Activated CD4-positive, alpha-beta memory T cell treated with anti-CD3 and anti-CD28 coated beads, Interleukin-2, amount 10 ng/mL, durations not matched to agents 7 days and 5 days (primary cell): ENCODE results near the gene RBM28. TPM values are rescaled to one million over a fixed set of nuclear protein-coding genes. Genes with fewer than 3 reads are reported as not detected.

Experiments
- CTCF ChIA-PET: fragments of 350-600 bp; sonication (Branson Sonifier 250); formaldehyde crosslinking; loops from one replicate; lab custom pipeline; 2021; ENCODE audit warnings: antibody characterized with exemption, inconsistent platforms; lab: Charles Lee
- POLR2A ChIA-PET: fragments of 350-600 bp; sonication (Branson Sonifier 250); formaldehyde crosslinking; loops from one replicate; lab custom pipeline; 2021; ENCODE audit warnings: antibody characterized with exemption; lab: Charles Lee
- DNase-seq: peaks from one replicate; pipeline ENCODE4 v3.0.0-alpha.2; 2020
- H3K27ac Mint-ChIP-seq: one replicate; pipeline ENCODE4 v1.8.0; 2021; ENCODE audit warnings: mild to moderate bottlenecking, mixed read lengths
- H3K27me3 Mint-ChIP-seq: one replicate; pipeline ENCODE4 v1.8.0; 2021; ENCODE audit warnings: mixed read lengths
- H3K36me3 Mint-ChIP-seq: one replicate; pipeline ENCODE4 v1.8.0; 2021; ENCODE audit warnings: low read depth, mixed read lengths
- H3K4me1 Mint-ChIP-seq: one replicate; pipeline ENCODE4 v1.8.0; 2021; ENCODE audit warnings: mixed read lengths
- H3K4me3 Mint-ChIP-seq: one replicate; pipeline ENCODE4 v1.8.0; 2021; ENCODE audit warnings: mild to moderate bottlenecking, mixed read lengths
- H3K9me3 Mint-ChIP-seq: one replicate; pipeline ENCODE4 v1.8.0; 2021; ENCODE audit warnings: mixed read lengths
- total RNA-seq, 2 experiments: library from RNA; stranded (reverse); gene quantifications; one replicate each; pipeline ENCODE4 v1.2.3, GENCODE V29; 2021

Gene RBM28
- total RNA-seq, 2 experiments from 2014 or later: 30.7 to 34.8 TPM

- Mint-ChIP-seq H3K9me3 (no peaks in the 10 kb centered on the region), H3K4me3 (no peak overlapping the region), H3K36me3 (no peaks in the 10 kb centered on the region), H3K27me3 (peaks cover 39% of the 10 kb centered on the region), H3K4me1 (no peaks in the 10 kb centered on the region), H3K27ac (no peak overlapping the region)
- ChIA-PET CTCF (no interaction called here), POLR2A (no interaction called here)
- DNase-seq: no peak
Measured at GRCh38 chr7:128271471-128271941, 72.2 kb downstream of the RBM28 start.

- Mint-ChIP-seq H3K4me1 (no peaks in the 10 kb centered on the region), H3K36me3 (no peaks in the 10 kb centered on the region), H3K27me3 (peaks cover 39% of the 10 kb centered on the region), H3K27ac (no peak overlapping the region), H3K9me3 (no peaks in the 10 kb centered on the region), H3K4me3 (no peak overlapping the region)
- no peak for DNase-seq
- POLR2A ChIA-PET: no interaction called here
- CTCF ChIA-PET: no interaction called here
Measured at GRCh38 chr7:128270826-128271272, 72.9 kb downstream of the RBM28 start.

- Mint-ChIP-seq H3K4me1 (no peaks in the 10 kb centered on the region), H3K27me3 (peaks cover 35% of the 10 kb centered on the region), H3K4me3 (no peak overlapping the region), H3K9me3 (no peaks in the 10 kb centered on the region), H3K27ac (no peak overlapping the region), H3K36me3 (no peaks in the 10 kb centered on the region)
- CTCF ChIA-PET: no interaction called here
- POLR2A ChIA-PET: no interaction called here
- DNase-seq: no peak
Measured at GRCh38 chr7:128268233-128268632, 75.5 kb downstream of the RBM28 start.

- Mint-ChIP-seq H3K9me3 (no peaks in the 10 kb centered on the region), H3K4me1 (no peaks in the 10 kb centered on the region), H3K4me3 (no peak overlapping the region), H3K36me3 (no peaks in the 10 kb centered on the region), H3K27me3 (peaks cover 30% of the 10 kb centered on the region), H3K27ac (no peak overlapping the region)
- no peak for DNase-seq
- ChIA-PET CTCF (no interaction called here), POLR2A (no interaction called here)
Measured at GRCh38 chr7:128267595-128267924, 76.1 kb downstream of the RBM28 start.

- H3K4me1 Mint-ChIP-seq: no peaks in the 10 kb centered on the region
- no peak overlapping the region for H3K27ac Mint-ChIP-seq
- DNase-seq: no peak
- H3K27me3 Mint-ChIP-seq: peaks cover 27% of the 10 kb centered on the region
- H3K36me3 Mint-ChIP-seq: no peaks in the 10 kb centered on the region
- no peak overlapping the region for H3K4me3 Mint-ChIP-seq
- H3K9me3 Mint-ChIP-seq: no peaks in the 10 kb centered on the region
- POLR2A ChIA-PET: no interaction called here
- CTCF ChIA-PET: no interaction called here
Measured at GRCh38 chr7:128266883-128267594, 76.7 kb downstream of the RBM28 start.

GRCh38 chr7:128266529-128266882 is 77.2 kb downstream of the RBM28 start:
- Mint-ChIP-seq H3K36me3 (no peaks in the 10 kb centered on the region), H3K27ac (no peak overlapping the region), H3K9me3 (no peaks in the 10 kb centered on the region), H3K4me1 (no peaks in the 10 kb centered on the region), H3K4me3 (no peak overlapping the region), H3K27me3 (peaks cover 27% of the 10 kb centered on the region)
- ChIA-PET POLR2A (no interaction called here), CTCF (no interaction called here)
- DNase-seq: no peak

GRCh38 chr7:128265906-128266300 is 77.8 kb downstream of the RBM28 start:
- no peaks in the 10 kb centered on the region for H3K4me1 Mint-ChIP-seq
- POLR2A ChIA-PET: no interaction called here
- no peaks in the 10 kb centered on the region for H3K9me3 Mint-ChIP-seq
- CTCF ChIA-PET: no interaction called here
- peaks cover 22% of the 10 kb centered on the region for H3K27me3 Mint-ChIP-seq
- DNase-seq: no peak
- no peak overlapping the region for H3K4me3 Mint-ChIP-seq
- H3K36me3 Mint-ChIP-seq: no peaks in the 10 kb centered on the region
- H3K27ac Mint-ChIP-seq: no peak overlapping the region

GRCh38 chr7:128265156-128265905 is 78.4 kb downstream of the RBM28 start:
- H3K4me3 Mint-ChIP-seq: no peak overlapping the region
- H3K4me1 Mint-ChIP-seq: no peaks in the 10 kb centered on the region
- CTCF ChIA-PET: no interaction called here
- no peaks in the 10 kb centered on the region for H3K9me3 Mint-ChIP-seq
- POLR2A ChIA-PET: no interaction called here
- DNase-seq: no peak
- H3K27me3 Mint-ChIP-seq: peaks cover 22% of the 10 kb centered on the region
- no peak overlapping the region for H3K27ac Mint-ChIP-seq
- no peaks in the 10 kb centered on the region for H3K36me3 Mint-ChIP-seq

- ChIA-PET CTCF (no interaction called here), POLR2A (interaction anchor here (1.2 kb wide), 1 partner anchor 17 kb away, joined by 4 read pairs; no protein-coding TSS in a partner anchor)
- Mint-ChIP-seq H3K27me3 (peaks cover 18% of the 10 kb centered on the region), H3K36me3 (no peaks in the 10 kb centered on the region), H3K4me1 (no peaks in the 10 kb centered on the region), H3K4me3 (no peak overlapping the region), H3K9me3 (no peaks in the 10 kb centered on the region), H3K27ac (no peak overlapping the region)
- DNase-seq: no peak
Measured at GRCh38 chr7:128264477-128264876, 79.2 kb downstream of the RBM28 start.

GRCh38 chr7:128263420-128263819 is 80.3 kb downstream of the RBM28 start:
- Mint-ChIP-seq H3K9me3 (no peaks in the 10 kb centered on the region), H3K27me3 (peaks cover 17% of the 10 kb centered on the region), H3K27ac (no peak overlapping the region), H3K4me1 (no peaks in the 10 kb centered on the region), H3K36me3 (no peaks in the 10 kb centered on the region), H3K4me3 (no peak overlapping the region)
- ChIA-PET POLR2A (interaction anchor here (1.2 kb wide), 1 partner anchor 16 kb away, joined by 4 read pairs; no protein-coding TSS in a partner anchor), CTCF (no interaction called here)
- DNase-seq: no peak

- POLR2A ChIA-PET: no interaction called here
- Mint-ChIP-seq H3K27ac (no peak overlapping the region), H3K27me3 (peaks cover 12% of the 10 kb centered on the region), H3K4me1 (no peaks in the 10 kb centered on the region), H3K4me3 (no peak overlapping the region), H3K9me3 (no peaks in the 10 kb centered on the region), H3K36me3 (no peaks in the 10 kb centered on the region)
- CTCF ChIA-PET: no interaction called here
- DNase-seq: no peak
Measured at GRCh38 chr7:128262273-128263028, 81.3 kb downstream of the RBM28 start.

- CTCF ChIA-PET: no interaction called here
- no peaks in the 10 kb centered on the region for H3K4me1 Mint-ChIP-seq
- peaks cover 7% of the 10 kb centered on the region for H3K27me3 Mint-ChIP-seq
- H3K36me3 Mint-ChIP-seq: no peaks in the 10 kb centered on the region
- H3K9me3 Mint-ChIP-seq: no peaks in the 10 kb centered on the region
- POLR2A ChIA-PET: no interaction called here
- DNase-seq: no peak
- no peak overlapping the region for H3K4me3 Mint-ChIP-seq
- no peak overlapping the region for H3K27ac Mint-ChIP-seq
Measured at GRCh38 chr7:128260069-128260795, 83.5 kb downstream of the RBM28 start.
